A549 (cell line): ENCODE results near the gene NIT1.

Source experiments
- POLR2A ChIP-seq: IDR thresholded peaks from 2 replicates; pipeline ENCODE4 v1.6.1; 2012; ENCODE audit warnings: mild to moderate bottlenecking, low read length
- RAD21 ChIP-seq, 2 experiments: fragments of >200 bp in 1 of 2; sonication (Bioruptor Twin) in 1 of 2; formaldehyde crosslinking in 1 of 2; IDR thresholded peaks in 1 of 2; conservative IDR thresholded peaks in 1 of 2; 2 replicates in 1 of 2; 3 replicates in 1 of 2; pipeline ENCODE4 v1.6.1; 2012 to 2018; ENCODE audit warnings: inconsistent platforms in 1 of 2
- RFX5 ChIP-seq: fragments of 450-650 bp; IDR thresholded peaks from 2 replicates; pipeline ENCODE4 v1.7.1; 2014; ENCODE audit warnings: antibody characterized with exemption, mild to moderate bottlenecking, moderate library complexity
- TF ChIP-seq, protein P1 (sequence below): fragments of >200 bp; sonication (Bioruptor Twin); formaldehyde crosslinking; IDR thresholded peaks from 3 replicates; pipeline ENCODE4 v1.5.1; 2016

DNA sequence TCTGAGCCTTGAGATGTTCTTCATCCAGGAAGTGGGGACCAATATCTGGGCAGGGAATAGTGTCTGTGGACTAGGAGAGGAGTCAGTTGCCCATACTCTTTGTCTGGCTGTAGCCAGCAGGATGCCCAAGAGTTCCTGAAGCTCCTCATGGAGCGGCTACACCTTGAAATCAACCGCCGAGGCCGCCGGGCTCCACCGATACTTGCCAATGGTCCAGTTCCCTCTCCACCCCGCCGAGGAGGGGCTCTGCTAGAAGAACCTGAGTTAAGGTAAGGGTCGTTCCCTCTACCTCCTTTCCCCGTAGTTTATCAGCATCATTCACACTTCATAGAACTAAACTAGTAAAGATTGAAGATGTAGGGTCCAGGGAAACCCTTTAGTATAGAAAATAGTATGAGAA, 44.9 kb downstream of the NIT1 start:
- TF ChIP-seq, protein P1, sequence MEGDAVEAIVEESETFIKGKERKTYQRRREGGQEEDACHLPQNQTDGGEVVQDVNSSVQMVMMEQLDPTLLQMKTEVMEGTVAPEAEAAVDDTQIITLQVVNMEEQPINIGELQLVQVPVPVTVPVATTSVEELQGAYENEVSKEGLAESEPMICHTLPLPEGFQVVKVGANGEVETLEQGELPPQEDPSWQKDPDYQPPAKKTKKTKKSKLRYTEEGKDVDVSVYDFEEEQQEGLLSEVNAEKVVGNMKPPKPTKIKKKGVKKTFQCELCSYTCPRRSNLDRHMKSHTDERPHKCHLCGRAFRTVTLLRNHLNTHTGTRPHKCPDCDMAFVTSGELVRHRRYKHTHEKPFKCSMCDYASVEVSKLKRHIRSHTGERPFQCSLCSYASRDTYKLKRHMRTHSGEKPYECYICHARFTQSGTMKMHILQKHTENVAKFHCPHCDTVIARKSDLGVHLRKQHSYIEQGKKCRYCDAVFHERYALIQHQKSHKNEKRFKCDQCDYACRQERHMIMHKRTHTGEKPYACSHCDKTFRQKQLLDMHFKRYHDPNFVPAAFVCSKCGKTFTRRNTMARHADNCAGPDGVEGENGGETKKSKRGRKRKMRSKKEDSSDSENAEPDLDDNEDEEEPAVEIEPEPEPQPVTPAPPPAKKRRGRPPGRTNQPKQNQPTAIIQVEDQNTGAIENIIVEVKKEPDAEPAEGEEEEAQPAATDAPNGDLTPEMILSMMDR = no peak
- no peak for TF ChIP-seq RAD21 (conservative IDR thresholded peaks at IDR 0.05 in 1 of 2, IDR thresholded peaks at IDR 0.05 in 1 of 2)
- TF ChIP-seq RFX5 = no peak
- no peak for TF ChIP-seq POLR2A
